ENCODE data around the gene TBK1.
"Not testable (repeated sequence)": the region's sequence is repeated elsewhere in the genome, so short reads cannot be mapped to it uniquely, and the experiment has no call there.

Gene TBK1

GRCh38 chr12:64530566-64530965 is 78.6 kb downstream of the TBK1 start:
- Histone ChIP-seq H3K36me3 (ENCODE audit: insufficient read depth, low read length) (no peaks in the 10 kb centered on the region), H3K4me3 (ENCODE audit: low read length) (no peak overlapping the region), H3K9me3 (replicated peaks; ENCODE audit: low read length) (no peaks in the 10 kb centered on the region), H3K9ac (ENCODE audit: low read depth, low read length) (no peak overlapping the region), H3K4me2 (ENCODE audit: low read length) (no peak overlapping the region), H3K4me1 (ENCODE audit: control insufficient read depth, insufficient read depth, low read length) (no peaks in the 10 kb centered on the region), H3K27me3 (ENCODE audit: control insufficient read depth, insufficient read depth, low read length) (peaks cover 4% of the 10 kb centered on the region)

- Histone ChIP-seq H3K36me3 (ENCODE audit: insufficient read depth, low read length) (no peaks in the 10 kb centered on the region), H3K27me3 (ENCODE audit: control insufficient read depth, insufficient read depth, low read length) (peaks cover 4% of the 10 kb centered on the region), H3K9me3 (replicated peaks; ENCODE audit: low read length) (no peaks in the 10 kb centered on the region), H3K4me1 (ENCODE audit: control insufficient read depth, insufficient read depth, low read length) (no peaks in the 10 kb centered on the region), H3K4me3 (ENCODE audit: low read length) (no peak overlapping the region), H3K9ac (ENCODE audit: low read depth, low read length) (no peak overlapping the region), H3K4me2 (ENCODE audit: low read length) (no peak overlapping the region)
These were observed 79.9 kb downstream of the TBK1 start for GRCh38 chr12:64531665-64532334.

- Histone ChIP-seq H3K9me3 (replicated peaks; ENCODE audit: low read length) (no peaks in the 10 kb centered on the region), H3K4me2 (ENCODE audit: low read length) (peak overlapping the region; percentile 47), H3K36me3 (ENCODE audit: insufficient read depth, low read length) (no peaks in the 10 kb centered on the region), H3K4me1 (ENCODE audit: control insufficient read depth, insufficient read depth, low read length) (no peaks in the 10 kb centered on the region), H3K27me3 (ENCODE audit: control insufficient read depth, insufficient read depth, low read length) (peaks cover 12% of the 10 kb centered on the region), H3K9ac (ENCODE audit: low read depth, low read length) (no peak overlapping the region), H3K4me3 (ENCODE audit: low read length) (no peak overlapping the region)
These were observed 80.9 kb downstream of the TBK1 start for GRCh38 chr12:64532734-64533351.

- Histone ChIP-seq H3K27me3 (ENCODE audit: control insufficient read depth, insufficient read depth, low read length) (peaks cover 12% of the 10 kb centered on the region), H3K9ac (ENCODE audit: low read depth, low read length) (no peak overlapping the region), H3K36me3 (ENCODE audit: insufficient read depth, low read length) (no peaks in the 10 kb centered on the region), H3K4me1 (ENCODE audit: control insufficient read depth, insufficient read depth, low read length) (no peaks in the 10 kb centered on the region), H3K9me3 (replicated peaks; ENCODE audit: low read length) (no peaks in the 10 kb centered on the region), H3K4me3 (ENCODE audit: low read length) (no peak overlapping the region), H3K4me2 (ENCODE audit: low read length) (no peak overlapping the region)
These were observed 82.8 kb downstream of the TBK1 start for GRCh38 chr12:64534672-64535199.

GRCh38 chr12:64538121-64538520 is 86.2 kb downstream of the TBK1 start:
- Histone ChIP-seq H3K4me3 (ENCODE audit: low read length) (no peak overlapping the region), H3K9ac (ENCODE audit: low read depth, low read length) (no peak overlapping the region), H3K4me1 (ENCODE audit: control insufficient read depth, insufficient read depth, low read length) (no peaks in the 10 kb centered on the region), H3K9me3 (replicated peaks; ENCODE audit: low read length) (no peaks in the 10 kb centered on the region), H3K4me2 (ENCODE audit: low read length) (no peak overlapping the region), H3K27me3 (ENCODE audit: control insufficient read depth, insufficient read depth, low read length) (peaks cover 19% of the 10 kb centered on the region), H3K36me3 (ENCODE audit: insufficient read depth, low read length) (no peaks in the 10 kb centered on the region)

- not testable (repeated sequence) for H3K9ac ChIP-seq (ENCODE audit: low read depth, low read length); H3K36me3 ChIP-seq (ENCODE audit: insufficient read depth, low read length); H3K4me2 ChIP-seq (ENCODE audit: low read length); H3K27me3 ChIP-seq (ENCODE audit: control insufficient read depth, insufficient read depth, low read length); H3K4me3 ChIP-seq (ENCODE audit: low read length); H3K4me1 ChIP-seq (ENCODE audit: control insufficient read depth, insufficient read depth, low read length); H3K9me3 ChIP-seq (replicated peaks; ENCODE audit: low read length)
These were observed 90.6 kb downstream of the TBK1 start for GRCh38 chr12:64542409-64543047.

- Histone ChIP-seq H3K27me3 (ENCODE audit: control insufficient read depth, insufficient read depth, low read length) (peaks cover 11% of the 10 kb centered on the region), H3K4me3 (ENCODE audit: low read length) (no peak overlapping the region), H3K9me3 (replicated peaks; ENCODE audit: low read length) (no peaks in the 10 kb centered on the region), H3K36me3 (ENCODE audit: insufficient read depth, low read length) (no peaks in the 10 kb centered on the region), H3K9ac (ENCODE audit: low read depth, low read length) (no peak overlapping the region), H3K4me2 (ENCODE audit: low read length) (no peak overlapping the region), H3K4me1 (ENCODE audit: control insufficient read depth, insufficient read depth, low read length) (no peaks in the 10 kb centered on the region)
These were observed 92.6 kb downstream of the TBK1 start for GRCh38 chr12:64544371-64545080.

- Histone ChIP-seq H3K4me2 (ENCODE audit: low read length) (no peak overlapping the region), H3K9ac (ENCODE audit: low read depth, low read length) (no peak overlapping the region), H3K4me3 (ENCODE audit: low read length) (no peak overlapping the region), H3K36me3 (ENCODE audit: insufficient read depth, low read length) (no peaks in the 10 kb centered on the region), H3K27me3 (ENCODE audit: control insufficient read depth, insufficient read depth, low read length) (peaks cover 10% of the 10 kb centered on the region), H3K9me3 (replicated peaks; ENCODE audit: low read length) (no peaks in the 10 kb centered on the region), H3K4me1 (ENCODE audit: control insufficient read depth, insufficient read depth, low read length) (no peaks in the 10 kb centered on the region)
These were observed 93.1 kb downstream of the TBK1 start for GRCh38 chr12:64545081-64545382.

GRCh38 chr12:64549108-64549507 is 97.2 kb downstream of the TBK1 start:
- H3K27me3 ChIP-seq (ENCODE audit: control insufficient read depth, insufficient read depth, low read length), result peaks cover 21% of the 10 kb centered on the region
- no peaks in the 10 kb centered on the region for H3K9me3 ChIP-seq (replicated peaks; ENCODE audit: low read length)
- no peaks in the 10 kb centered on the region for H3K4me1 ChIP-seq (ENCODE audit: control insufficient read depth, insufficient read depth, low read length)
- H3K9ac ChIP-seq (ENCODE audit: low read depth, low read length), result no peak overlapping the region
- no peak overlapping the region for H3K4me3 ChIP-seq (ENCODE audit: low read length)
- H3K36me3 ChIP-seq (ENCODE audit: insufficient read depth, low read length), result no peaks in the 10 kb centered on the region
- H3K4me2 ChIP-seq (ENCODE audit: low read length), result no peak overlapping the region

GRCh38 chr12:64550755-64551154 is 98.8 kb downstream of the TBK1 start:
- Histone ChIP-seq H3K36me3 (ENCODE audit: insufficient read depth, low read length) (no peaks in the 10 kb centered on the region), H3K27me3 (ENCODE audit: control insufficient read depth, insufficient read depth, low read length) (peaks cover 21% of the 10 kb centered on the region), H3K9ac (ENCODE audit: low read depth, low read length) (no peak overlapping the region)

GRCh38 chr12:64551676-64552075 is 99.8 kb downstream of the TBK1 start:
- Histone ChIP-seq H3K4me1 (ENCODE audit: control insufficient read depth, insufficient read depth, low read length) (no peaks in the 10 kb centered on the region), H3K36me3 (ENCODE audit: insufficient read depth, low read length) (no peaks in the 10 kb centered on the region), H3K4me2 (ENCODE audit: low read length) (no peak overlapping the region), H3K4me3 (ENCODE audit: low read length) (no peak overlapping the region), H3K9me3 (replicated peaks; ENCODE audit: low read length) (no peaks in the 10 kb centered on the region), H3K9ac (ENCODE audit: low read depth, low read length) (no peak overlapping the region), H3K27me3 (ENCODE audit: control insufficient read depth, insufficient read depth, low read length) (peaks cover 26% of the 10 kb centered on the region)

More at GRCh38 chr12:64550755-64551154, 98.8 kb downstream of the TBK1 start:
- H3K4me1 ChIP-seq (ENCODE audit: control insufficient read depth, insufficient read depth, low read length), result no peaks in the 10 kb centered on the region
- no peak overlapping the region for H3K4me2 ChIP-seq (ENCODE audit: low read length)
- H3K4me3 ChIP-seq (ENCODE audit: low read length), result no peak overlapping the region
- H3K9me3 ChIP-seq (replicated peaks; ENCODE audit: low read length), result no peaks in the 10 kb centered on the region
